BE2C (cell line): ENCODE data around the gene SCGB1C1.

ENCODE experiments used
- DNase-seq: peaks from one replicate; pipeline ENCODE4 v3.0.0-alpha.2; 2020
- H3K27me3 ChIP-seq: fragments of 250-450 bp; sonication (Bioruptor Pico); 2 replicates; pipeline ENCODE4 v1.5.1; 2020; ENCODE audit warnings: mild to moderate bottlenecking
- H3K36me3 ChIP-seq: fragments of 250-450 bp; sonication (Bioruptor Pico); 2 replicates; pipeline ENCODE4 v1.5.1; 2020; ENCODE audit warnings: mild to moderate bottlenecking
- H3K4me1 ChIP-seq: fragments of 250-450 bp; sonication (Bioruptor Pico); 2 replicates; pipeline ENCODE4 v1.5.1; 2020
- H3K4me3 ChIP-seq: 2 replicates; pipeline ENCODE4 v1.5.1; 2011; ENCODE audit warnings: low read depth, low read length
- H3K9me3 ChIP-seq: fragments of 250-450 bp; sonication (Bioruptor Pico); 2 replicates; pipeline ENCODE4 v1.5.1; 2020
- TF ChIP-seq, protein P1 (sequence below): IDR thresholded peaks from 2 replicates; pipeline ENCODE4 v1.5.1; 2012; ENCODE audit warnings: mild to moderate bottlenecking, low read depth, low read length

The SCGB1C1 gene

DNA sequence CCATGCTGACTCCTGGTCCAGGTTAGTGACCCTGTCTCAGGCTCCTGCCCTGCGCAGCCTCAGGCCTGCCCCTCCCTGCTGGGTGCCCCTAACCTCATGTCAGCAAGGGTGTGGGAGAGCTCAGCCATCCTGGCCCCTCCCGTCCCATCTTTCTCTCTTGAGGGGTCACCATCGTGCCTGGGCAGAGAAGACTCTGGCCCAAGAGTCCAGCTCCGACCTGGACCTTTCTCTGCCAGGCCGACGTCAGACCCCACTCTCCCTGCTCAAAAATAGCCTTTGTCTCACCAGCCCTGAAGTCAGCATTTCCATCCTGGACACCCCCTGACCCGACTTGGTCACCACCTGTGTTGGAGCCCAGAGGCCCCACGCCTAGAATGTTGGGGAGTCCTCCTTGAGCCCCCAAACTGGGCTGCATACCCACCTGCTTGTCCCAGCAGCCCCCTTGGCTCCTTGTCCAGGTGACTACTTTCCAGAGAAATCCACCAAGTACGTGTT lies 4.9 kb downstream of the SCGB1C1 start:
- Histone ChIP-seq H3K36me3 (no peaks in the 10 kb centered on the region), H3K27me3 (no peaks in the 10 kb centered on the region), H3K4me3 (no peak overlapping the region), H3K4me1 (no peaks in the 10 kb centered on the region), H3K9me3 (no peaks in the 10 kb centered on the region)
- DNase-seq: no peak
- TF ChIP-seq, protein P1, sequence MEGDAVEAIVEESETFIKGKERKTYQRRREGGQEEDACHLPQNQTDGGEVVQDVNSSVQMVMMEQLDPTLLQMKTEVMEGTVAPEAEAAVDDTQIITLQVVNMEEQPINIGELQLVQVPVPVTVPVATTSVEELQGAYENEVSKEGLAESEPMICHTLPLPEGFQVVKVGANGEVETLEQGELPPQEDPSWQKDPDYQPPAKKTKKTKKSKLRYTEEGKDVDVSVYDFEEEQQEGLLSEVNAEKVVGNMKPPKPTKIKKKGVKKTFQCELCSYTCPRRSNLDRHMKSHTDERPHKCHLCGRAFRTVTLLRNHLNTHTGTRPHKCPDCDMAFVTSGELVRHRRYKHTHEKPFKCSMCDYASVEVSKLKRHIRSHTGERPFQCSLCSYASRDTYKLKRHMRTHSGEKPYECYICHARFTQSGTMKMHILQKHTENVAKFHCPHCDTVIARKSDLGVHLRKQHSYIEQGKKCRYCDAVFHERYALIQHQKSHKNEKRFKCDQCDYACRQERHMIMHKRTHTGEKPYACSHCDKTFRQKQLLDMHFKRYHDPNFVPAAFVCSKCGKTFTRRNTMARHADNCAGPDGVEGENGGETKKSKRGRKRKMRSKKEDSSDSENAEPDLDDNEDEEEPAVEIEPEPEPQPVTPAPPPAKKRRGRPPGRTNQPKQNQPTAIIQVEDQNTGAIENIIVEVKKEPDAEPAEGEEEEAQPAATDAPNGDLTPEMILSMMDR: no peak

DNA sequence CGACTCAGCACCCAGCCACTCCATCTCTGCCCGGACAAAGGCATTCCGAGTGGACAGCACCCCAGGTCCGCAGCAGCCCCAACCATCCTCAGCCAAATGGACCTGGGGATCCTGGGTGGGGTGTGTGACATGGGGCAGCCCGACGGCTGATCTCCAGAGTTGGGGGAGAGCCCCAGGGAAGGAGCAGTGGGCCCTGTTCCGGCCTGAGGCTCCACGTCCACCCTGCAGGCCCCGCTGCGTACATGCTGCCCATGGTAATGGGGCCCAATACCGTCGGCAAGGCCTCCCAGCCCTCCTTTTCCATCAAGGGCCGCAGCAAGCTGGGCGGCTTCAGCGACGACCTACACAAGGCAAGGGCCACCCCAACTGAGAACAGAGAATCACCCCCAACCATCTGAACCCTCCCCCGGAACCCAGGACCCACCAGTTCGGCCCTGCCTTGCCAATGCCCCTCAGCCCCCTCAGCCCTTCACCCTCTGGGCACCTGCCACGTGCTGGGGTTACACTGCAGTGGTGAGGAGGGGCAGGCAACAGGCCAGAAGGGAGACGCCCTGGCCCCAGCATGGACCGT lies 5.4 kb downstream of the SCGB1C1 start:
- Histone ChIP-seq H3K4me3 (no peak overlapping the region), H3K27me3 (no peaks in the 10 kb centered on the region), H3K4me1 (no peaks in the 10 kb centered on the region), H3K9me3 (no peaks in the 10 kb centered on the region), H3K36me3 (no peaks in the 10 kb centered on the region)
- TF ChIP-seq, protein P1: no peak
- DNase-seq: no peak

DNA sequence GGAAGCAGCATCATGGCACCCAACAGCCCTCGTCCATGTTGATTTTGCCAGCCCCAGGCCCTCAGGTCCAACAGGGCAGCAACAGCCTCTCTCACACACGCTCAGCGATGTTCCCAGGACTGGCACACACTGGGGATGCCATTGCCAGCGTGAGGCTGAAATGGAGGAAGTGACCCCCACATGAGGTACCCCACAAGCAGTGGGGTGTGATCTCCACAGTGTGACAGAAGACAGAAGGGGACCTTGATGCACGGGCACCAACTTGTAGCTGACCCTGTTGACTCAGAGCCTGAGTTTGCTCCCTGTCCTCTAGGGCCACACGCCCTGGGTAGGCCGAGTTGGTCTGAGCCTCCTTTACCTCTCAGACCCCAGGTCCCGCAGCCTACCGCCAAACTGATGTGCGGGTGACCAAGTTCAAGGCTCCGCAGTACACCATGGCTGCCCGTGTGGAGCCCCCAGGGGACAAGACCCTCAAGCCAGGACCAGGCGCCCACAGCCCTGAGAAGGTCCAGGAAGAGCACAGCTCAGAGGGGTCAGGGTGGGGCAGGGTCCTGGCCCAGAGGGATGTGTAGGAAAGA lies 6.2 kb downstream of the SCGB1C1 start:
- no peaks in the 10 kb centered on the region for H3K27me3 ChIP-seq
- no peak overlapping the region for H3K4me3 ChIP-seq
- no peak for DNase-seq
- no peaks in the 10 kb centered on the region for H3K4me1 ChIP-seq
- TF ChIP-seq, protein P1: no peak
- H3K36me3 ChIP-seq: no peaks in the 10 kb centered on the region
- no peaks in the 10 kb centered on the region for H3K9me3 ChIP-seq

DNA sequence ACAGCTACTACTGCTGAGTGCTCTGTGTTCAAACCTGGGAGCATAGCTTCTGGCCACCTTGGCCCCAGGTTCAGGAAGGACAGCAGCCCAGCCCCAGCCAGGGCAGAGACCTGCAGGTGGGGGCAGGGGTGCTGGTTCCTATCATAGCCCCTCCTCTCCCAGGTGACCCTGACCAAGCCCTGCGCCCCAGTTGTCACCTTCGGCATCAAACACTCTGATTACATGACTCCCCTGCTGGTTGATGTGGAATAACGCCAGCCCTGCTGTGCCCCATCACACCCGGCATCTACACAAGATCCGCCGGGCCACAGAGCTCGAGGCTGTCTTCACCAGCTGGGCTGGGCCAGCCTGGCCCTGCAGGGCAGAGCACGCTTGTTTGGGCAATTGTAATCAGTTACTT lies 6.9 kb downstream of the SCGB1C1 start:
- TF ChIP-seq, protein P1: no peak
- DNase-seq: no peak

DNA sequence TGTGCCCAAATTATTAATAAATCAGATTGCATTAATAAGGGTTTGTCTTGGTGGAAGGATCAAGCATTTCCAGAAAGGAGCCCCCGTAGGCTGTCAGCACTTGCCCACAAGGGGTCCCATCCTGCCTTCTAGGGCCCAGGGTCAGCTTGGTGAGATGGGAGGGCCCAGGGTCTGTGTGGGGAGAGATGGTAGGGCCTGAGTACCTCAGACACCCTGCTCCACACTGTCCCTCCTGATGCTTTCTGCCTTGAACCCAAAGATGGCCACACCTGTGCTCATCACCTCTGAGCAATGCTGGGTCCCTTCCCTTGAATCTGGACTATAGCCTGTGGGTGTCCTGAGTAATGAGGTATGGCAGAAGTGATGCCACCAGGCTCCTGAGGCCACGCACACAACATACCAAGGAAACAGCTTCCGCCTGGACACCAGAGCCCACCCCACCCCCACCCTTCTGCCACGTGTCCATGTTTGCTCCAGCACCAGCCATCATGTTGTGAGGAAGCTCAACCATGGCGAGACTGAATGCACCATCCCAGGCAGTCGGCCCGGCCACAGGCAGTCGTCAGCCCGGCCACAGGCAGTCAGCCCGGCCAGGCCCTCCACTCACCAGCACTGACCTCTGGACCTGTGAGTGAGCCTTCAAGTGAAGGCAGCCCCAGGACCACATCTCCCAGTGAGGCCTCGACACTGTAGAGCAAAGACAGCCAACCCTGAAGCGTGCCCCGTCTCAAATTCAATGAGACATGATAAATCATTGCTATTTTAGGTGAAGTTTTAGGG lies 7.5 kb downstream of the SCGB1C1 start:
- TF ChIP-seq, protein P1: no peak
- no peaks in the 10 kb centered on the region for H3K9me3 ChIP-seq
- no peaks in the 10 kb centered on the region for H3K36me3 ChIP-seq
- no peak for DNase-seq
- H3K27me3 ChIP-seq: no peaks in the 10 kb centered on the region
- no peaks in the 10 kb centered on the region for H3K4me1 ChIP-seq
- no peak overlapping the region for H3K4me3 ChIP-seq

More for the DNA sequence above, 6.9 kb downstream of the SCGB1C1 start:
- no peaks in the 10 kb centered on the region for H3K27me3 ChIP-seq
- H3K4me1 ChIP-seq: no peaks in the 10 kb centered on the region
- no peak overlapping the region for H3K4me3 ChIP-seq
- H3K36me3 ChIP-seq: no peaks in the 10 kb centered on the region
- H3K9me3 ChIP-seq: no peaks in the 10 kb centered on the region

DNA sequence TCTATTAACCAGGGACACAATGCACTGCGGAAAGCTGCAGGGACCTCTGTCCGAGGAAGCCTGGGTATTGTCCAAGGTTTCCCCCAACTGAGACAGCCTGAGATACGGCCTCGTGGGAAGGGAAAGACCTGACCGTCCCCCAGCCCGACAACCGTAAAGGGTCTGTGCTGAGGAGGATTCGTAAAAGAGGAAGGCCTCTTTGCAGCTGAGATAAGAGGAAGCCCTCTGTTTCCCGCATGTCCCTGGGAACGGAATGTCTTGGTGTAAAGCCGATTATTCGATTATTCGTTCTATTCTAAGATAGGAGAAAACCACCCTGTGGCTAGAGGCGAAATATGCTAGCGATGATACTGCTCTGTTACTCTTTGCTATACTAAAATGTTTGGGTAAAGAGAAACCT lies 9.1 kb downstream of the SCGB1C1 start:
- H3K4me1 ChIP-seq: no peaks in the 10 kb centered on the region
- TF ChIP-seq, protein P1: no peak
- H3K4me3 ChIP-seq: no peak overlapping the region
- no peaks in the 10 kb centered on the region for H3K9me3 ChIP-seq
- H3K36me3 ChIP-seq: no peaks in the 10 kb centered on the region
- no peak for DNase-seq
- no peaks in the 10 kb centered on the region for H3K27me3 ChIP-seq
